Effector CD8-positive, alpha-beta T cell (primary cell): ENCODE results near the gene CD52.

Experiments
- DNase-seq: peaks from one replicate; lab custom pipeline; 2025; lab: John Stamatoyannopoulos, UW
- total RNA-seq, 4 experiments: gene quantifications; one replicate each; lab custom pipeline; 2026; lab: John Stamatoyannopoulos, UW

Gene CD52, protein sequence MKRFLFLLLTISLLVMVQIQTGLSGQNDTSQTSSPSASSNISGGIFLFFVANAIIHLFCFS
- 127 to 376 (median 267) reads per million in 4 experiments for total RNA-seq

DNA sequence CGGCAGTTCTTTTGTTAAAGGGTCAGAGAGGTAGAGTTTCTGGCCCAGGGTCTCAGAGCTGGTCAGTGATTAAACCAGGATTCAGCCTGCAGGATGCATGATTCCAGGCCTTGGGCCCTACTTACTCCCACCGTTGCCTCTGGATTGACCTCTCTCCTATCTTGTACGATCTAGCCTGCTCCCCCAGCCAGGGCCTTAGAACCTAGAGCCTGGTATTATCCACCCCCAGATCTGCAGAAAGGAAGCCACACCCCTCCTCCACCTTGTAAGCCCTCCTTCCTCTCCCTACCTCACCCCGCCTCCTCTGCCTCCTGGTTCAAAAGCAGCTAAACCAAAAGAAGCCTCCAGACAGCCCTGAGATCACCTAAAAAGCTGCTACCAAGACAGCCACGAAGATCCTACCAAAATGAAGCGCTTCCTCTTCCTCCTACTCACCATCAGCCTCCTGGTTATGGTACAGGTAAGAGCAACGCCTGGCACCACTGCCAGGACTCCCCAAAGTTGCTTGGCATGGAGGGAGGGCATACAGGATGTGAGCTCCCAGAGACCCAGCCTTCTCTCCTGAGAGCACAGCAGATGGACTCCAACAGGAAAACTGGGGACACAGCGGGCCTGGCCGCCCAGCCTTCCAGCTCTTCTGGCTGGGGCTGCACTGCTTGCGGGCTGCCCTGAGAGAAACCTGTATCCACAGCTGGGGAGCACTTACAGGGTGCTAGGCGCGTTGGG is at the start of gene CD52:
Gene CD52 (plus strand): TSS at position 347 of the 726 bp plus-strand sequence. CDS start 60 bp downstream, at position 407.
- DNase-seq: peak; percentile 53

- no peak for DNase-seq
These were observed 49.2 kb upstream of the CD52 start for GRCh38 chr1:26268290-26269197.

- no peak for DNase-seq
These were observed 48.6 kb upstream of the CD52 start for GRCh38 chr1:26269198-26269550.

GRCh38 chr1:26274801-26275425 is 42.8 kb upstream of the CD52 start:
- DNase-seq: no peak

- DNase-seq: peak; percentile 72
These were observed 42.0 kb upstream of the CD52 start for GRCh38 chr1:26275580-26276431.

DNA sequence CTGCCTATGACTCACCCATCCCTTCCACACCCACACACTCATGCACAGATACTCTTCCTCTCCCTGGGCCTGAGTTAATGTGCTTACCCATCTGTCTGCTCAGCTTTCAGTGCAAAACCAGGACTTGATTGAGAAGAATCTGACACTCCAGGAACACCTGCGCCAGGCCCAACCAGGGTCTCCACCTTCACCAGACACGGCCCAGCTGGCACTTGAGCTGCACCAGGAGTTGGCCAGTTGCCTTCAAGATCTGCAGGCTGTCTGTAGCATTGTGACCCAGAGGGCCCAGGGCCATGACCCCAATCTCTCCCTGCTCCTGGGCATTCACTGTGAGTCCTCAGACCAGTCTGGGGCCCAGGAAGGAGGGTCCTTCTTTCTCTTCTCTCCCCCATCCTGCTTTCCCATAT is 41.3 kb upstream of the CD52 start:
- no peak for DNase-seq

DNA sequence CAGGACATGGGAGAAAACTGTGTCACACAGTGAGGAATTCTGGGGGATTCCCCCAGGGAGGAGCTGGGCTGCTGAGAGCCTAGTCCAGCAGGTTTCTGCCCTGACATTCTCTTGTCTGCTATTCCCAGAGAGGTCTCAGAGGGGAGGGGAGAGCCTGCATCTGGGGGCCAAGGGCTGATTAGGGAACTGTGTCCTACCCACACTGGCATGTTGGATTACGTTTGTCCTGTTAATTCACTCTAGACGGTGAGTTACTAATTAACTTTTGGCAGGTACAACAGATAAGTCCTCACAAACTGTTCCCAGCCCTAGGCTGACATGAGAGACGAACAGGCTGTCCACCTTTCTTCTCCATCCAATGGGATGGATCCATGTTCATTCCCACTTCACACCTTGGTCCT is 40.5 kb upstream of the CD52 start:
- no peak for DNase-seq

DNA sequence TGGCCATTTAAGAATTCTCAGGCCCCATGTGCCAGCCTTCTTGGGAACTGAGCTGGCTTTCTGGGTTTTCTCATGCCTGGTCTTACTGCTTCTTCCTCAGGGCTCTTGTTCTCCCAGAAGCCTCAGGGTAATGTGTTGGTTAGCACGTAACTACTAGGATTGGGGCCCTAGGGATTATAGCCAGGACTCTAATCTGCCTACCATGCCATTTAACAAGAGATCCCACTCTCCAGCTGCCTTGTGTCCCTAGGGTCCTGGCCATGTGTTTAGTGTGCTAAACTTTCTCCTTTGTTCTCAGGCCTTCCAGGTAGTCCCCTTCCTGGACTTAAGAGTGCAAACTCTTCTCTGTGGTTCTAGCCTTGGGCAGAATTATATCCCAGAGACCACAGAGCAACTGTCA is 40.0 kb upstream of the CD52 start:
- no peak for DNase-seq

DNA sequence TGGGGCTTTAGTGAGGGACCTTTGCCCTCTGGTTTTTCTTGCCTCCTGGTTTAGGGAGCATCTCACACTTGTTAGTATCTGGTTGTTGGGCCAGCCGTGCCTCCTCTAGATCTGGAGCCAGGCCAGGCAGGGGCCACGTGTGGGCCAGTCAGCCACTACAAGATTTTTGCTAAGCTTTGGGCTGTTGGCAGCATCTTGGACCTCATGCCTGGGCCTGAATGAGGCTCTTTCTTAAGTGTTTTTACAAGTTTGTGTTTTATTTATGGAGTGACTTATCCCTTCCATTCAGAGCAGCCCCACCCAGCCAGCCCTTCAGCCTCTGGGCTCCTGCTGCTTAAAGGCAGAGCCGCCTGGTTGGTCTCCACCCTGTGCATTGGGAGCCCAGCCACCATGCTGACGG is 39.5 kb upstream of the CD52 start:
- no peak for DNase-seq

DNA sequence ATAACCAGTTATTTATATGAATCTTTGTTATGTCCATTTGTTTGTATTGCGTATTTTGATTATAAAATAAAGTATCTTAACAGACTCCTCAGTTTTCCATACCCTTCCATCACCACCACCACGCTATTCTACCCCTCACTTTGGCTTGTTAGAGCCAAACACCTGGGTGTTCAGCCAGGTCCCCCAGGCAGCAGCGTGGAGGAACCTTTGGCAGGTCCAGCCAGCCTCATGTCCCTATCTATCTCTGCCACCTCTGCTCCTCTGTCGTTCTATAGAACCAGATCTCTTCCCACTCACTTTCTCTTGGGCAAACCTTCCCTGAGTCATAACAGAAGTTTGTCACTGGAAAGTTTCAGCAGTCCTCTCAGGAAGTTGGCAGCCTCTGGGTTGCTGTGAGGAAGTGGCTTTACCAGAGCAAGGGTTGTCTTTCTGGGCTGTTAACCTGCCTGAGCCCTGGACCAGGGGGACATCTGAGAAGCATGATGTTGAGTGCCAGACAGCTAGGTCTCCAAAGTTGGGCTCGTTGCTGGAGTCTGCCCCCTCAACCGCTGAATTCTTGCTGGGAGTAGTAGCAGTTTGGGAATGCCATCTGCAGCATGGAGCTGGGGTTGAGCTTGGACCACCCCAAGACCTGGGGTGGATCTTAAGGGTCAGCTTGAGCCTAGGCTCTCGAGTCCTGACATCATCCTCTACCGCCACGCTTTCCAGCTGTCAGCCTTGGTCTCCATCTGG is 38.9 kb upstream of the CD52 start:
- DNase-seq: no peak

DNA sequence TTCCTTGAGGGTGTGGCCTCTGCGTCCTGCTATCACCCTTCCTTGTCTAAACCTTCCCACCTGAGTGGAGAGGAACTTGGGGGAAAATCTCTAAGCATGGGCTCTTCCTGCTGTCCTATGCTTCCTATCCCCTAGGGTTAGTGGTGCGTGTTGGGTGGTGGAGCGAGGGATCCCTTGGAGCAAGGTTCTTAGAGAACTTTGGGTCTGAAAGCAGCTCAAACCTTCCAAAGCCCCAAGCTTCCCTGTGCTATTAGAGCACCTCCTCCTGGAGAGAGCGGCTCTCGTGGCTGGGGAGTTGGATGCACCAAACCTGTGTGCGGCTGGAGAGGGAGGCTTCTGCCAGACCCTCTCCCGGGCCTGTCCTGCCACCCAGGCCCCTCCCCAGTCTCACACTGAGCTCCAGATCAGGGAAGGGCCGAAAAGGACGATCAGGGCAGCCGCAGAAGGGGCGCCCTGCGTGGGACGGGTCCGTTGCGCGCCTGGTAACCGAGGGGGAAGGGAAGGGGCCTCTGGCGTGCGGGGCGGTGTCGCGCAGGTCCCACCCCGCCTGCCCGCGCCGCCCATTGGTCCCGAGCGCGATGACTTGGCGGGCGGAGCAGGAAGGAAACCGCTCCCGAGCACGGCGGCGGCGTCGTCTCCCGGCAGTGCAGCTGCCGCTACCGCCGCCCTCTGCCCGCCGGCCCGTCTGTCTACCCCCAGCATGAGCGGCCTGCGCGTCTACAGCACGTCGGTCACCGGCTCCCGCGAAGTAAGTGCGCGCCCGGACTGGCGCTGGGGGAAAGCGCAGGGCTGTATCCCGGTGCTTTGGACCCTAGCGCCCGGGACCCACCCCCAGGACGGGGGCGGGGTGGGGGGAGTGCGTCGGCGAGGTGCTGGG is 38.1 kb upstream of the CD52 start, which contains the start of gene SH3BGRL3:
Gene SH3BGRL3 (plus strand): TSS at position 631 of the 877 bp plus-strand sequence. CDS start 70 bp downstream, at position 701.
- DNase-seq: peak; percentile 72

DNA sequence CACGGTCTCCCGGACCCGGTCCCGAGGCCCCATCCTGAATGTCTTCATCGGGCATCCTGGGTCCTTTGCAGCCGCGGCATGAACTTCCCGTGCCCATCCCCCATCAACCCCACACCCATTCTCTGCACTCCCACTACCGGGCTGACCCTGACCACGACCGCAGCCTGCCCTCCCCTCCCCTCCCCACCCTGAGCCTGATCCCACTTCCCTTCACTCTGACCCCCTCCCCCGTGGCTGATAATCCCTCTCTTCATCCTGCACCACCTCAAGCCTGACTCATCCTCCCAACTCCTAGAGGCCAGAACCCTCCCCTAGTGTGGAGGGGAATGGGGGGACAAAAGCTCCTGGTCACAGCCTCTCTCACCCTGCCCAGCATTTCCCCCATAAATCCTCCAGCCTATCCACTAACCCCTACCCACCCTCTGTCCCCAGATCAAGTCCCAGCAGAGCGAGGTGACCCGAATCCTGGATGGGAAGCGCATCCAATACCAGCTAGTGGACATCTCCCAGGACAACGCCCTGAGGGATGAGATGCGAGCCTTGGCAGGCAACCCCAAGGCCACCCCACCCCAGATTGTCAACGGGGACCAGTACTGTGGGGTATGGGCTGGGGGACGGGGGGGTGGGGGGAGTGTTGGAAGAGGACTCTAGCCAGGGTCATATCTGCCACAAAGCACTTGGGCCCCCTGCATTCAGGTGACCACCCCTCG is 37.3 kb upstream of the CD52 start:
- DNase-seq: no peak

DNA sequence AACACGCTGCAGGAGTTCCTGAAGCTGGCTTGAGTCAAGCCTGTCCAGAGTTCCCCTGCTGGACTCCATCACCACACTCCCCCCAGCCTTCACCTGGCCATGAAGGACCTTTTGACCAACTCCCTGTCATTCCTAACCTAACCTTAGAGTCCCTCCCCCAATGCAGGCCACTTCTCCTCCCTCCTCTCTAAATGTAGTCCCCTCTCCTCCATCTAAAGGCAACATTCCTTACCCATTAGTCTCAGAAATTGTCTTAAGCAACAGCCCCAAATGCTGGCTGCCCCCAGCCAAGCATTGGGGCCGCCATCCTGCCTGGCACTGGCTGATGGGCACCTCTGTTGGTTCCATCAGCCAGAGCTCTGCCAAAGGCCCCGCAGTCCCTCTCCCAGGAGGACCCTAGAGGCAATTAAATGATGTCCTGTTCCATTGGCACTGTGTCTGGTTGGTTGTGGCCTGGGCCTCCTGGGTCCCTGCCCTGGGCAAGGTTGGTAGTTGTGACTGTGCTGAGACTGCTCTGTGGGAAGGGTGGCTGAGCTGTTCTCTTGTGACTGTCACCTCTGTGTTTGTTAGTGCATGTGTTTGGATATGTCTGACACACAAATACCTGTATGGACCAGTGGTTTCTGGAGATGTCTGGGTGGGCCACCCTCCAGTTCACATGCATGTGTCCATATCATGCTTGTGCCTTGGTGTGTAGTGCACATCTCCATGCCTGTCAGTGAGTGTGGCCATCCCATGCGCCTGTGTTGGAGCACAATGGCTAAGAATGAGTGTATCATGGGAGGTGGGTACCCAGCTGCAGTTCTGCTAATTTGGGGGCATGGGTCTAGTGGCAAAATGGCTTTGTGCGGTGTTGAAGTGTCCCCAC is 36.4 kb upstream of the CD52 start:
- DNase-seq: no peak

DNA sequence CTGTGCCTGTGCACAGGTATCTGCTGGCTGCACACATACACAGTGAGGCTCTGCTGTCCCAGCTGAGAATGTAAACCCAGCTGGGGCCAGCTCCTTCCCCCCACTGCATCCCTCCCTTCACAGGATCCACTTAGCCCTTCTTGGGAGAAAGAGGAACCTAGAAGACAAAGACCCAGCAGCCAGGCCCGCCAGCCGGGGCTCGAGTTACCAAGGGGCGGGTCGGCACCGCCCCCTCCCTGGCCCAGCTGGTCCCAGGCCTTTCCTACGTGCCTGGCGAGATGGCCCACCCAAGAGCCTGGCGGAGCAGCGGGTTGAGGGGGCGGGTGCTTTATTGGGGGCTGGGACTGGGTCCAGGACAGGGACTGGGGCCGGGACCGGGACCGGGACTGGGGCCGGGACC is 35.8 kb upstream of the CD52 start:
- no peak for DNase-seq

DNA sequence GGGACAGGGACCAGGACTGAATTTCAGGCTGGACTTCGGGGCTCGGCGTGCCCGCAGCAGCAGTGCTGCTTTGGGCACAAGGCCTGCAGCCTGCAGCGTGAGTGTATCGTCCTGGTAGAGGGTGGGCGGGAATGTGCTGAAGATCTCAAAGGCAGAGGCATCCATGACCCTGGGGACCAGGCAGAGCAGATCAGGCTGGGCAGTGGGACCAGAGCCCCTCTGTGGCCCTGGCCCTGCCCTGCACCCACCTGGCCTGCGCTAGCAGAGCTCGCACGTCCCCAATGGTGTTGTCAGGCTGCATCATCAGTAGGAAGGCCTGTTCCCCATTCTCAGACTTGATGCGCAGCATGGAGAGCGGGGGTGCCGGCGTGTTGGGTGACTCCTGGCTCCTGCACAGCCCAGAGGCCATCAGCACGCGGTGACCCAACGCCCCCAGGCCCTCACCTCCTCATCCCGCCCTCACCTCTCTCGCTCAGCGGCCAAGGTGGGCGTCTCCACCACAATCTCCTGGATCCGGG is 35.3 kb upstream of the CD52 start:
- DNase-seq: no peak

DNA sequence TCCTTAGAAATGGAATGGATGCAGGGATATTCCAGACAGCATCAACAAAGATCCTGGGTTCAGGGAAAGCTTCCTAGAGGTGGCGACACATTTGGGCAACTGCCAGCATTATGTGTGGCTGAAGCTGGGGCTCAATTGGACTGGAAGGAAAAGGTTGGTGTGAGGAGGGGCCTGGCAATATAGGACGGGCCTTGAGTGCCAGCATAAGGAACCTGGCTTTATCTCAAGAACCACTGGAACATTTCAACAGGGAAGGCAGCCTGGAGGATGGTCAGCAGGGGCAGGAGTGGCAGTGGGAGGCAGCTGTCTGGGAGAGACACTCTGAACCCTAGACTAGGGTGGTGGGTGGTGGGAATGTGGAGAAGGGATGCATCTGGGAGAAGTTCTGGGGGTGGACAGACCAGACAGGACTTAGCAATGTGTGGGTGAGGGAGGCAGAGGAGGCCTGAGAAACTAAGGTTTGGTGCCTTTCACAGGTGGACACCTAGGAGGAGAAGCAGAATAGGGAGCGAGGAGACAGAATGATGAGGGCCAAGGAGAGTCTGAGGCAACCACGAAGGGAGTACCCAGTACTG is 34.4 kb upstream of the CD52 start:
- no peak for DNase-seq

DNA sequence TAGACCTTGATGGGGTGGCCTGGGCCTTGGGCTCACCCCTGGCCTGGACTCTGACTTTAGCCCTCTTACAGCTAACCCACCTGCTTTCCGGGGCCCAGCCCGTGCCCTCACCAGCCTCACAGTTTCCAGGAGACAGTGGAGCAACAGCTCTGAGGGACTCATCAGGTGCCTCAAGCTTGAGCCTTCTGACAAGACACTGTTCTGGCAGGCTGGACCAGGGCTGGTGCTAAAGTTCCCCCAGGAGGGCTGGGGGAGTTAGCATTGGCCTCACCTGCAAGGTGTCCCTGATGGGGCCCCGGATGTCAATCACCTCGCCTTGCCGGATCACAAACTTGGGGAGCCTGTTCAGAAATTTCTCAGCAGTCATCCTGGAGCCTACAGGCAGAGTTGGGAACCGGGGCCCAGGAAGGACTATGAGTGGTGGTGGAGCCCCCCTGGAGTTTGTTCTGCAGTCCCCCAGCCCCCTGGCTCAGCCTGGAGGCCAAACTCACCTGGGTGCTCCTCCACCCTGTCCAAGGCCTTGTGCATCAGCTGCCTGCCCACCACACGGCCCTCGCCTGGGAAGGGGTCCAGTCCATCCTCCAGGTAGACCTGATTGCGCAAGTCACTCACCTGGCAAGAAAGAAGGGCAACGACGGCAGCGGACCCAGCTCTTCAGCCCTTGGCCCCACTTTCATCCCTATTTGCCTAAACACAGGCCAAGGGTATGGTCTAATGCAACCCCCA is 33.7 kb upstream of the CD52 start:
- DNase-seq: no peak
